ENCODE results near the gene FAM168A.

The FAM168A gene

GRCh38 chr11:73402834-73403185 lies 195.1 kb downstream of the FAM168A start:
- no peak for DNase-seq (ENCODE audit: low read depth in 2 of 3, low spot score in 1 of 3)

DNA sequence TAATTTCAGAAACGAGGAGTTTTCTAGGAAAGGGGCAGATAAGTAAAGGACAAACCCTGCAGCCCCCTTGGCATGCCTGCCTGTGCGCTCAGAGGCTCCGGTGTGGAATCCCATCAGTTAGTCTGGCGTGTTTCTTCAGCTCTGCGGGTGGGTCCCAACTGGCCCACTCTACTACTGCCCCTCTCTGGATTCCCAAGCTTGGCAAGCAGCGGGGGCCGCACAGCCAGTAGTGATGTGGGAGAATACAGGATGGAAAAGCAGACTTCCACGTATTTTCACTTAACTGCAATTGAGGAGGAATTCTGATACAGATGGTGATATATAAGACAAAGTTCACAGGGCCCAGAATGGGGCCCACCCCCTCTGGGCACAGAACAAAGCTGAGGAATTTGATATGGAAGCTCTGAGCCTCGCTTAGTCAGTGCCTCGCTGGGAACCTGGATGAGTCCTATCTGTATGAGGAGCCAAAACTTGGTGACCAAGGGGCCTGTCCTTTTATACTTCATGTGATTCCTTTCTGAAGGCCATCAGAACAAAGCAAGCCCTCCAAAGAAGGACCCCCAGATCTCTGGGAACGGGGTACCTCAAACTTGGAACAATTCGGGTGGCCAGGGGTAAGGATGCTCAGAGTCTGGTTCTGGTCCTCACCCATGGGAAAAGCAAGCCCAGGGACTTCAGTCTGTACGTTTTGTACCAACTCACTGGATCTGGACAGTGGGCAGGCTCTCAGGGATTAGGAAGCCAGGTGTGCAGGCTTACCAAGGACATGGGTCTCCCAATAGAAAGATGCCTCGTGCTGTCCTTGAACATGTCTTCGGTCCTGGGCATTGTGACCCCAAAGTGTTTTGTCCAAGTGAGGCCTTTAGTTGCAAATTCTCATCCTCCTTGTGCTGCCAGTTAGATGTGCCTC lies 195.7 kb downstream of the FAM168A start:
- no peak for DNase-seq (ENCODE audit: low read depth in 2 of 3, low spot score in 1 of 3)

DNA sequence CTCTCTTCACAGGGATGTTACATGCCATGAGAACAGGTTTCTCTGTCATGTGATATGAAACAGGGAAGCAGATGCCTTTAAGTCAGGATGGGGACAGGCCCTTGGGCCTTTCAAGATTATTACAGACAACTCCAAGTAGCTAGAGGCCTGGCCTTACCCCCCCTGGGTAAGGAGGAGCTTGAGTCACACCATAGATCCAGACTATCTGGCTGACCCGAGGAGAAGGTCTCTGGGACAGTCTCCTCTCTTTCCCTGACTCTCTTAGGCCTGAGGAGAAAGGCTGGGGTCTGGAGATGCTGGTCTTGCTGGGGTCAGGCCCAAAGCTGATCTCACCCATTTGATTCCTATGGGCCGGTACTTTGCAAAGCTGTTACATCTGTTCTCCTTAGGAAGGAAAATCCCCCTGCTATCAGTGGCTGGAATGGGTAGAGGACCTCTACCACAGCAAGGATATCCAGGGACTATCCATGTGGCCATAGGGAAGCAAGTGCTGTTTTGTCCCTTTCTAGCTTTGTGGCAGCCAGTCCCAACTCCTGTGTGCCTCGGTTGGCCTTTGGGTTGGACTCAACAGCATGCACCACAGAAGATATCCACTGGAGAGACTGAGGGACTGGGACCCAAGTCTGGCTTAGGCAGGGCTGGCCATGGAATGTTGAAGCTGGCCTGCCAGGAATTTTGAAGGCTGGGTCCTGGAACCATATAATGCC lies 196.5 kb downstream of the FAM168A start:
- no peak for DNase-seq (ENCODE audit: low read depth in 2 of 3, low spot score in 1 of 3)

DNA sequence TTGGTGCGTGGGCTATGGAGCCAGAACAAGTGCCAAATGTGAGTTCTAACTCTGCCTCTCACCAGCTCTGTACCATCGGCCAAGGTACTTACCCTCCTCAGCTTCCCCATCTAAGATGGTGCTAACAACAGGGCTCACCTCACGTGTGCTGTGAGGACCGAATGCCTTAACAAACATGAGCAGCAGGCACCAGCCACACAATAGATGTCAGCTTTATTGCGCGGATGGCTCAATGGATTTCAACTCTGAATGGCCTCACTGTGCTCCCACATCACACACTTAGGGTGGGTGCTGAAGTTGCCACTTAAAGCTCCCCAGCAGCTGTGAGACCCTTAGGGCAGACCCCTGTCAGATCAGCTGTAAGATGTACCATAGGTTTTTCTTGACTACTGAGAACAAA lies 197.6 kb downstream of the FAM168A start:
- DNase-seq (ENCODE audit: low read depth in 2 of 3, low spot score in 1 of 3), result no peak

GRCh38 chr11:73399636-73400035 lies 198.3 kb downstream of the FAM168A start:
- no peak for DNase-seq (ENCODE audit: low read depth in 2 of 3, low spot score in 1 of 3)

DNA sequence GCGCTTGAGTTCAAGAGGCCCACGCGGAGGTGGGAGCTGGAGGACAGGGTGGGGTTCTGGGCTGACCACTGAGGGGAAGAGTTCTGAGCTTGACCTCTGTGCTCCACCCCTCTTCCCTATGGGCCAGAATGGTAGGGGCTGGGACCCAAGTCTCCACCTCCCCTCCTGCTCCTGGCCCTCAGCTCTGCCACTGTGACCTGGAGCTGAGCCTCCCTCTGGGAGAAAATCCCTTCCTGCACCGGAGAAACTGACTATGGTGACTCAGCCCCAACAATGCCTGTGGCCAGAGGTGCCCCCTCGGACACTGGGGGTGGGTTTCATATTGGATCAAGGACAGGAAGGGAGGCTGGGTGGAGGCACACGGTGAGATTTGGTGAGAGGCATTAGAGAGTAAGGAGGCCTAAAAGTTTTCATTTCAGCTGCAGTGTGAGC lies 198.7 kb downstream of the FAM168A start:
- DNase-seq (ENCODE audit: low read depth in 2 of 3, low spot score in 1 of 3), result no peak

- DNase-seq (ENCODE audit: low read depth in 2 of 3, low spot score in 1 of 3), result no peak
Observed at GRCh38 chr11:73398721-73399120, 199.2 kb downstream of the FAM168A start.

- no peak for DNase-seq (ENCODE audit: low read depth in 2 of 3, low spot score in 1 of 3)
Observed at GRCh38 chr11:73398132-73398526, 199.8 kb downstream of the FAM168A start.

GRCh38 chr11:73397468-73398131 lies 200.3 kb downstream of the FAM168A start:
- no peak for DNase-seq (ENCODE audit: low read depth in 2 of 3, low spot score in 1 of 3)

DNA sequence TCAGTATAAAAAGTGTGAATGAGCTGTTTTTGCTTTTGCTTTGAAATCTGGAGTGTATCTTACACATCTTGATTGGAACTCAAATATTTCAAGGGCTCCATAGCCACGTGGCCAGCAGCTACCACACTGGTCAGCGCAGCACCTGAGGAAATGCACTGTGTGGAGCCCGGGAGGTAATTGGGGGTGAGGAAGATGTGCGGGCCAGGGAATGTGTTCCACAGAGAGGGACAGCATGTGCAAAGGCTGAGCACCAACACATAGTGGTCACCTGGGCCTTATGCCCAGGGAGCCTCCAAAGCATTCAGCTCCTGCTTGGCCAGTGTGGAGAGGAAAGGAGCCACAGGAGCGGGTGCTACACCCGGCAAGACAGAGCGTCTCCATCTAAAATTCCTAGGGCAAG lies 200.9 kb downstream of the FAM168A start:
- DNase-seq (ENCODE audit: low read depth in 2 of 3, low spot score in 1 of 3), result no peak

DNA sequence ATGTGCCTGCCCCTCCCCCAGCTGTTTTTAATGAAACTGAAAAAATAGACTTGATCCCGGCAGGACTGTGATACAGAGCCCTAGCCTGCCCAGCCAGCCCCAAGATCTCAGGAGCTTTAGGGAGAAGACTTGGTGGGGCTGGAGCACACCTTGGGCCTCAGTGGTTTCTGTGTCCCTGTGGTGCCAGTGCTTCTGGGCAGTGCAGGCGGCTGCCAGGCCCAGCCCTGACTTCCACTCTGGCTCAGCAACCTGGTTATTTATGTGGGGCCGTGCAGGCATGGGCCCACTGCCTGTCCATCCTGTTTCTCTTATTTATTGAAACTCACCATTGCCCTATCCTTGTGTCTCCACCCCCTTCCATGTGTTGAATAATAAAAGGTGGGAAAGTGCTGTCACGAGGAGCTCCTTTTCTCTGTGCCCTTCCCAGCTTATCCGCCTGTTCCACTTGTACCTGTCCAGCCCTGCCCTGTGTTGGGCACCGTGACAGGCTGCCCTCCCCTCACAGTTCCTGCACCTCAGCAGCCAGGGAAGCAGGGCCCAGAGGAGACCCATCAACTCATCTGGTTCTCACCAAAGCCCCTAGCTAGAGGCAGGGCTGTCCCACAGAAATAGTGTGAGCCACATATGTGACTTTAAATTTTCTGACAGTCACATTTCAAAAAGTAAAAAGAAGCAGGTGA lies 201.5 kb downstream of the FAM168A start:
- DNase-seq (ENCODE audit: low read depth in 2 of 3, low spot score in 1 of 3), result no peak

- DNase-seq (ENCODE audit: low read depth in 2 of 3, low spot score in 1 of 3), result no peak
Observed at GRCh38 chr11:73395297-73396208, 202.4 kb downstream of the FAM168A start.

- DNase-seq (ENCODE audit: low read depth in 2 of 3, low spot score in 1 of 3), result no peak
Observed at GRCh38 chr11:73394416-73395296, 203.3 kb downstream of the FAM168A start.

DNA sequence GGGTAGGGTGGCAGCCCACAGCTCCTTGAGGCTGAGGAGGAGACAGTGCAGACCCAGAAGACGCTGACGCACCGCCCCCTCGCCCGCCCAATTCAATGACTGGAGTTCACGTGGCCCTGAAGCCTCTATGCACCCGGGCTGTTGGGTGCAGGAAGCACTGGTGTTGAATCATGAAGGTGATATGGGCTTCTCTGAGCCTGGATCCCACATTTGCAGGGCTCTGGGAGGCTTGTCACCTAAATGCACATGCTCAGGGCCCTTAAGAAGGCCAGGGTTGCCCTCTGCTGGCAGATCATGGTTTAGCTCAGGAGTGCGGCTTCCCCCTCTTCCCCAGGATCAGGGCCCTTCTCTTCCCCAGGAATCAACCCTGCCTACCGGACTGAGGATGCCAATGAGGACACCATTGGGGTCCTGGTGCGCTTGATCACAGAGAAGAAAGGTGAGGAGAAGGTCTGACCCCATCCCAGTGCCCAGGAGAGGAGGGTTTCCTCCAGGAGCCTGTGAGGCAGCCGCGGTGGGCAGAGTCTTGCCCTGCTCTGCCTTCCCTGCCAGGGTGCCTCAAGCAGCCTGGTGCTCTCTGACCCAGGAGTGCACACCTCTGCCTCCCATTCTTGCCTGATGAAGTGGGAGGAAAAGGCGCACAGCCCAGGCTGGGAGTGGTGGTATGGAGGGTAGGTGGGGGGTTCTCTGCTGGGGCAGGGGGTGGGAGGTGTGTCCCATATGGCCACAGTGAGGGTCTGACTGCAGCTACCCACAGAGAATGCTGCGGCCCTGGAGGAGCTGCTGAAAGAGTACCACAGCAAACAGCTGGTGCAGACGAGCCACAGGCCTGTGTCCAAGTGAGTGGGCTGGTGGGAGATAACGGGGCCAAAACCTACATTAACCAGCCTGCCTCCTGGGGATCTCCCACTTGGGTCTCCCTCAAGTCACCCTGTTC lies 204.2 kb downstream of the FAM168A start:
- DNase-seq (ENCODE audit: low read depth in 2 of 3, low spot score in 1 of 3), result peak; percentile 32 to 54 (median 36)

GRCh38 chr11:73393011-73393380 lies 204.9 kb downstream of the FAM168A start:
- no peak for DNase-seq (ENCODE audit: low read depth in 2 of 3, low spot score in 1 of 3)

- DNase-seq (ENCODE audit: low read depth in 2 of 3, low spot score in 1 of 3), result no peak
Observed at GRCh38 chr11:73392108-73393010, 205.6 kb downstream of the FAM168A start.

DNA sequence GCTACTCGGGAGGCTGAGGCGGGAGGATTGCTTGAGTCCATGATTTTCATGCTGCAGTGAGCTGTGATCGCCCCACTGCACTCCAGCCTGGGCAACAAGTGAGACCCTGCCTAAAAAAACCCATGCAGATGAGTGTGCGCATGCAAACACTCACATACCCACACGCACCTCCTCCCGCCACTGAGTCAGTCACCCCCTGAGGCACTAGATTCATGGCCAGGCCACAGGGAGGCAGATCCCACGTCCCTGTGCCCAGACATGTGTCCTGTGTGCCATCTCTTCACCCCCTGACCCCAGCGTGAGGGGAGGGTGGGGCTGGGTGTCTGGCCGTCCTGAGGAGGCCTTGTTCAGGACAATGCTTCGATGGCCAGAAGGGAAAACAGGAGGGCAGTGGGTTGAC lies 206.2 kb downstream of the FAM168A start:
- DNase-seq (ENCODE audit: low read depth in 2 of 3, low spot score in 1 of 3), result no peak
